GM19324 (cell line): ENCODE results near the gene STX3.

ENCODE experiments used
- ATAC-seq: cut with Tn5 transposase; IDR thresholded peaks from one replicate; pipeline ENCODE4 v1.9.1; 2021; ENCODE audit warnings: mild to moderate bottlenecking, moderate library complexity; ENCODE audit not compliant: unreplicated experiment, low FRiP score

The STX3 gene

DNA sequence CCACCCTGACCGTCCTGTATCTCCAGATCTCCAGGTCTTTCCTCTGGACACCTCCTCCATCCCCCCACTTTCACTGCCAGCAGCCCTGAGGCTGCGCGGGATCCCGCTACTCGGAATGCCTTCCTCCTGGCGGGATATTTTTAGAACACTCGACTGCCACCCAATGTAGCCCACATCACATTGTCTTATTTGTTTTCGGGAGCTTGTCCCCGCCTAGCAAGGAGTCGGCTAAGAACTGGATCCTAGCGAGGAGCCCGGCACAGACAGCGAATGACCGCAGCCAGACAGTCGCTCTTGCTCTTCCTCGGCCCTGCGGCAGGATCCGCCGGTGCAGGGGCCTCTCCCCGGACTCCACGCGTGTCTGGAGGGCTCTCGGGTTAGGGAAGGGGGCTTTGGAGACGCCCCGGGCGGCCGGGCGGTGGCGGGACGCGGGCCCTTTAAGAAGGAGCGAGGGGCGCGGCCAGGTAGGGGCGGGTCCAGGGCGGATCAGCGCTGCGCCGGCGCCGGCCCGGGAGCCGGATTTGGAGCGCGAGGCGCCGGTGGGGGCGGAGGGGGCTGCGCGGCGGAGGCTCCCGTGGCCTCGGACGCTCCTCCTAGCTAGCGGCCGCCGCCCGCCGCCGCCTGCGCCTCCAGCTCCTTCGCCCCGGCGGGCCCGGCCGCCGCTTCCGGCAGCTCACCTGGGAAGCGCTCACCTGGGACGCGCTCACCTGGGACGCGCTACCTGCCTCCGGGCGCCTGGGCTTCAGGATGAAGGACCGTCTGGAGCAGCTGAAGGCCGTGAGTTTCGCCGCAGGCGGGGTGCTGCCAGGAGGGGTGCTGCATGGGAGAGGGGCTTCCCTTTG lies at the start of gene STX3:
Gene STX3, plus strand, starts transcription at position 518 of the 842 bp plus-strand sequence. Its CDS starts 230 bp downstream, at position 748.
- ATAC-seq, result peak; percentile 77

DNA sequence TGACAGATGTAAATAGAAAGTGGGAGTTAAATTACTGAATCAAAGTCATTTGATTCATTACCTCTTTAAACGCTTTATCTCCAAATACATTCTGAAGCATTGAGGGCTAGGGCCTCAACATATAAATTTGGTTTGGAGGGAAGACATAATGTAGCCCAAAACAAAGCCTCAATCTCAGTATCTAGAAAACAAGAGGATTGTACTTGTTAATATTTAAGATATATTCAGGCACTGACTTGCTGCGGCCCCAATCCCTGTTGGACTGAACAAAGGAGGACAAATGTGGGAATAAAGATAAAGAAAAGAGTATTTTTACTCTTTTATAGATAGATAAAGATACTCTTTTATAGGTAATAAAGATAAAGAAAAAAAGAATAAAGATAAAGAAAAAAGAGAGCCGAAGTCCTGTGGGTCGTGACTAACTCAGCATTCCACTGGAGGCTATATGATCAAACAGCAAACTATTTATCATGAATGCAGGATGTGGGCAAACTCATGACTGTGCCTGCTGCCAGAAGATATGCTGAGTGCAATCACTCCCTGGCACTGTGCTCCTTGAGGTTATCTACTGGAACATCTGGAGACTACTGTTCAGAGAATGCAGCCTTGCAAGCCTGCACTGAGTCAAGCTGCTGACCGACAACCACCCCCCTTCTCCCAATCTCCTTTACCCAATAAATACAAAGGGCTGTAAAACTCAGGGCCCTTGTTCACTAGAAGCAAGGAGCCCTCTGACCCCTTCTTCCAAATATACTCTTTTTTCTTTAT lies 48.5 kb upstream of the STX3 start:
- ATAC-seq, result no peak

DNA sequence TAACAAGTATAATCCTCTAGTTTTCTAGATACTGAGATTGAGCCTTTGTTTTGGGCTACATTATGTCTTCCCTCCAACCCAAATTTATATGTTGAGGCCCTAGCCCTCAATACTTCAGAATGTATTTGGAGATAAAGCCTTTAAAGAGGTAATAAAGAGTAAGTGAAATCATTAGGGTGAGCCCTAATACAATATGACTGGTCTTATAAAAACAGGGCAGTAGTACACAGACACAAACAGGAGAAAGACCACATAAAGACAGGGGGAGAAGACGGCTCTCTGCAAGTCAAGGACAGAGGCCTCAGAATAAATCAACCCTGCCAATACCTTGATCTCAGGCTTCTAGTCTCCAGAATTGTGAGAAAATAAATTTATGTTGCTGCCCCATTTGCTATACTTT lies 47.8 kb upstream of the STX3 start:
- no peak for ATAC-seq

DNA sequence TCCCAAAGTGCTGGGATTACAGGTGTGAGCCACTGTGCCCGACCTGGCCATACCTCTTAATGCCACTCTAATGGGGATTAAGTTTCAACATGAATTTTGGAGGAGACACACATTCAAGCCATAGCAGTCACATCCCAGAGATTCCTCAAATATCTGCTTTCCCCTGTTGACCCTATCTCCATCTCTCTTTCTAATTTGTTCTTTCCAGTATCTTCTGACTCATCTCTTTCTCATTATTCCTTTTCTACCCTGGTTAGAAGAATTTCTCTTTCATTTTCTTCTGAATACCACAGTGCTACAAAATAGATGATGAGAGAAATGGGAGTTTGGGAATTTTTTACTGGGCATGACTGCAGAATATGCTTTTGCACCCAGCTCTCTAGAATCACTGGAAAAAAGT lies 46.6 kb upstream of the STX3 start:
- no peak for ATAC-seq

DNA sequence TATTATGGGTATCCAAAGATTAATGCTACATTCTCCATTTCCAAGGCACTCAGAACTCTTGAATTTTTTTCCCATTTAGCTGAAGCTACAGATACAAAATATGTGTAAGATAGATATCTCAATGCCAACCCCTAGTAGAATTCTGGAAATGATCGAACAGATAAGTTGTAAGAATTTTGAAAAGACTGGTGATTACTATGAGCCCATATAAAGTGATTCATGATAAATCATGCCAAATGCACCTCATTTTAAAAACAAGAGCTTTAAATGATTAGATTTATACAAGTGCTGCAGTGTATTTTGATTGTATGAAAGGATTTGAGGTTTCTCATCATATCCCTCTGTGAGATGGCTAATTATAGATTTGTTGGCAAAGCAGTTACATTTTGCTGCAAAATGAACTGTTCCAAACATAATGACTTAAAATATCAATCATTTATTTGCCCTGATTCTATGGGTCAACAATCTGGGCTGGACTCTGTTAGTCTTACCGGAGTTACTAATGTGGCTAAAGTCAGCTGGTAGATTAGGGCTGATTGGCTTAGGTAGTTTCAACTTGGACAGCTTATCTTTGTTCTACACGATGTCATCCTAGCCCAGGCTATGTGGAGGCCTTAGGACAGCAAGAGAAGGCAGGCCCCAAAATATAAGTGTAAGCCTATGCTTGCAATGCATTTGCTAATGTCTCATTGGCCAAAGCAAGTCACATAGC lies 44.9 kb upstream of the STX3 start:
- ATAC-seq, result no peak

DNA sequence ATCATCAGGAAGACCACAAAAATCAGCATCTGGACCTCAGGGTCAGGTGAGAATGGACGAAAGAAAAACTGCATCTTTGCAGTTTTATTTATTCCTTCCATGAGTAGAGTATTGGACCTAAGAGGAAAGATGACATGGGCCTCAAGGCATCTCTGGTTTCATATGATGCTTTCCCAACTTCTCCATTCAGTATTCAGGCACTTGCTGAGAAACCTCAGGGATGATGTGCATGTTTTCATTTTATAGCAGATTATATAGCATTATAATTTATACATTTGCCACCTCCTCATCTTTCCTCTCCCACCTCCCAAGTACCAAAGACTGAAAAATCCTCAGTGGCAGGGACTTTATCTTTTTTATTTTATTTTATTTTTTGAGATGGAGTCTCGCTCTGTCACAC lies 41.4 kb upstream of the STX3 start, which contains the start of gene OR10V1:
Gene OR10V1, minus strand, starts transcription at position 101 of the 400 bp plus-strand sequence. Its CDS starts 0 bp downstream, at position 101.
- no peak for ATAC-seq

DNA sequence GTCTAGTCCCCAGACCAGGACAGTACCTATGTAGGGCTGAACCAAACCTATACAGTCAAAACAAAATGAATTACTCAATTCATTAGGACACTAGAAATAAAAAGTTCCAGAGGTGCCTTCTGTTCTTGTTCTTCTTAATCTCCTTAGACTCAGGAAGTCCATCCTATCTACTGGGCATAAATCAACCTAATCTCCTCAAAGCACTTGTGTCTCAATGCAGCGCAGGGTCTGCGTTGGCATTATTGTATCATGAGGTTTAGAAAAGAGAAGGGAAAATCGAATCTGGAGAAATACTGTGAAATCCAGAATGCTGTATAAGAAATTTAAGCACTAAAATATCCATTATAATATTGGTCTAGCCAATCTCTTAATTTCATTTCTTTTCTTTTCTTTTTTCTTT lies 39.1 kb upstream of the STX3 start:
- ATAC-seq, result no peak

DNA sequence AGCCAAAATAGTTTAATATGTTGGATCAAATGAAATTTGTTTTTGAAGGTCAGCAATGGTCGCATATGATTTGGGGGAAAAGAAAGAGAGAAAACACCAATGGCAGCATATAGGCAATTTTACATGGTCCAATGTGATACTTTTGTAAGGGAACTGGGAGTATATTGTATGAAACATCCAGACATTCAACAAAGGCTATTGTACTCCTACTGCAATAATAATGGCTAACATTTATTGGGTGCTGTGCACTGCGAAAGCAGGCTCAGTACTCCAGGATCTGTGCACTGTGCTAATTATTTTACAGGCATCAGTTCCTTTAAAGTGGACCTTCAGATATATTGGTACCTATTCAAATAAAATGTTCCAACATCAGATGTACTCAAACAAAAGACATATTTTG lies 35.6 kb upstream of the STX3 start:
- ATAC-seq, result no peak

DNA sequence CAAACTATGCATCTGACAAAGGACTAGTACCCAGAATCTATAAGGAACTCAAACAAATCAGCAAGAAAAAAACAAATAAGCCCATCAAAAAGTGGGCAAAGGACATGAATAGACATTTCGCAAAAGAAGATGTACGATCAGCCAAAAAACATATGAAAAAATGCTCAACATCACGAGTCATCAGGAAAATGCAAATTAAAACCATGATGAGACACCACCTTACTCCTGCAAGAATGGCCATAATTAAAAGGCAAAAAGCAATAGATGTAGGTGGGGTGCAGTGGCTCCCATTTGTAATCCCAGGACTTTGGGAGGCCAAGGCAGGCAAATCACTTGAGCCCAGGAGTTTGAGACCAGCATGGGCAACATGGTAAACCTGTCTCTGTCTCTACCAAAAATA lies 31.1 kb upstream of the STX3 start:
- ATAC-seq, result no peak

DNA sequence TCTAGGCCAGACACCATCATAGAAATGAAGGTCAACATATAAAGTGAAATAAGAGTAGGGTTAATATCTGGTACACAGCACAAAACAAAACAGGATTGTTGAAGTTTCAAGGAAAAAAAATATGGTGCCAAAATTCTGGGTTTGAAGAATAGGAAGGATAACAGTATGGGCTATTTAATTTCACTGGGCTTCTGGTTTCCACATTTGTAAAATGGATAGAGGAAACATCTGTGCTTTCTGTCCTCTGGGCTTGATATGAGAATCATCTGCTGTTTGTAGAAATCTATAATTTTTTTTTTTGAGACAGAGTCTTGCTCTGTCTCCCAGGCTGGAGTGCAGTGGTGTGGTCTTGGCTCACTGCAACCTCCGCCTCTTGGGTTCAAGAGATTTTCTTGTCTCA lies 27.8 kb upstream of the STX3 start:
- ATAC-seq, result no peak

DNA sequence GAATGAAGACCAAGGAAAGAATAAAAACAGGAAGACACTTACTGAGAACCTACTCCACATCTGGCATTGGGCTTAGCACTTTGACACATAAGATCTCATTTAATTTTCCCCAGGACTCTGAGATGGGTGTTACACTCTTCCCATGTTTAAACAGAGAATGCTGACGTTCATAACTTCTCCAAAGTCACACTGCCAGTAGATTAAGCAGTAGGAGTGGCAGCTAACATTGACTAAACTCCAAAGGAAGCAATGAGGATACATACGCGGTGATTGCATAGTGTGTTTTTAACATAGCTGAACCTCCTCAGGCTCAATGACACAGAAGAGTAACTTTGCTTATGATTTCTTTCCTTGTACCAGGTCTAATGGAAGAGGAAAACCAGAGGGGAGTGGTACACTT lies 27.0 kb upstream of the STX3 start:
- no peak for ATAC-seq

DNA sequence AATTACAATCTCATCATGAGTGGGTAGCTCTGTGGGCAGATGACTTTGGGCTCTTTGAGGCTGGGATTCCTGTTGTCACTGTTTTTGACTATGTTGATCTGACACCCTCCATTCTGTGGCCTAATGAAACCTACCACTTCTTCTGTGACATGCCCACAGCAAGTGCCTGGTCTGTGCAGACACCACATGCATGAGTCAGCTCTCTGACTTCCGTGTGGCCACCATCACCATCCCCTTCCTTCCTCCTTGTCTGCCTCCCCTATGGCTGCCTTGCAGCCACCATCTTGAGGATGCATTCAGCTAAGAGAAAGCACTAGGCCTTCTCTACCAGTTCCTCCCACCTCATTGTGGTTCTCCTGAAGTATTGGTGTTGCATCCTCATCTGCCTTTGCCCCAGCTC lies 26.3 kb upstream of the STX3 start:
- ATAC-seq, result no peak

DNA sequence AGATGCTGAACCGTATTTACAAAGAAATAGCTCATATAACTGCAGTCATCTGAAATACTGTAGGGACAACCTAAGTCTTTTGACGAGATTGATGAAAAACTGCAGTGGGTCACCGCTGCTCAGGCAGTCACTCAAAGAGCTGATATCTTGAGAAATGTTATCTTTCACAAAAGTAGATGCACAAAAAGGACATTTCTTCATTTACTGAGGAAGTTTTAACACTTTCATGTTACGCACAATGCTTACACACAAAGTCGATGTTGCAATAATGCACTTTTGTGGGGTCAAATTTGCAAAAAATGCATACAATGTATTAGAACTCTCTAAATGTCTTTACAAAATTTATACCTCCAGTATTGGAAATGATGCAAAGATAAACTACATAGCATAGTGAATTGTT lies 25.3 kb upstream of the STX3 start:
- no peak for ATAC-seq

DNA sequence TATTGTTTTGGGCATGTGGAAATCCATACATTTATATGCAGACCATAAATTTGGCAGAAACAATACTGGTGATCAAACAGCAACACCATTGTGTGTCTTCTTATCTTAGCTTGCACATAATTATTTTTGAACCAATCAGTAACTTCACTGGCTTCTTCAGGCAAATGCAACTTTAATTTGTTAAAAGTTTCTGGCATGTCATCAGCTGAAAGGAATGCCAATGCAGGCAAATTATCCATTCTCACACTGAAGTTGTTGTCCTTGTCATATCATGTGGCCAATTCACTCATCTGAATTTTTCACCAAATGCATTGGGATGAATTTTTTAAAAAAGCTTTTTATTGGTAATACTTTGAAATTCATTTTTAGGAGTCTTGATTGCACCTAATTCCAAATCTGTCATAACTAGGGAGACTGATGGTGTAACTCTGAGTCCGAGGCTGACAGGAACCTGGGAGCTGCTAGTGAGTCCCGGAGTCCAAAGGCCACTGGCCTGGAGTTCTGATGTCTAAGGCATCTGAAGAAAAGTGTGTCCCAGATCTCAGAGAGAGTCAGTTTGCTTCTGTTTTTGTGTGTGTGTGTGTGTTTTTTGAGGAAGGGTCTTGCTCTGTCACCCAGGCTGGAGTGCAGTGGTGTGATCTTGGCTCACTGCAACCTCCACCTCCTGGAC lies 24.1 kb upstream of the STX3 start:
- no peak for ATAC-seq

DNA sequence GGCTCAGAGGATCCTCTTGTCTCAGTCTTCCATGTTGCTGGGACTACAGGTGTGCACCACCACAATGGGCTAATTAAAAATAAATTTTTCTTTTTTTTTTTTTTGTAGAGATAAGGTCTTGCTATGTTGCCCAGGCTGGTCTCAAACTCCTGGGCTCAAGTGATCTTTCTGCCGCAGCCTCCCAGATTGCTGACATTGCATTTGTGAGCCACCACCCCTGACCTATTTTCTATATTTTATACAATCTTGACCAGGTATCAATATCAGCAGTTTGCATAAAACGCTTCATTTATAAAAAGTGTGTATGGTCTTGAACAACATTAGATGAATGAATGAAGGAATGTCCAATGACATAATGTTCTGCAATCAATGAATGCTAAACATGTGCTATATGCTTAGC lies 9.1 kb upstream of the STX3 start:
- ATAC-seq, result no peak

DNA sequence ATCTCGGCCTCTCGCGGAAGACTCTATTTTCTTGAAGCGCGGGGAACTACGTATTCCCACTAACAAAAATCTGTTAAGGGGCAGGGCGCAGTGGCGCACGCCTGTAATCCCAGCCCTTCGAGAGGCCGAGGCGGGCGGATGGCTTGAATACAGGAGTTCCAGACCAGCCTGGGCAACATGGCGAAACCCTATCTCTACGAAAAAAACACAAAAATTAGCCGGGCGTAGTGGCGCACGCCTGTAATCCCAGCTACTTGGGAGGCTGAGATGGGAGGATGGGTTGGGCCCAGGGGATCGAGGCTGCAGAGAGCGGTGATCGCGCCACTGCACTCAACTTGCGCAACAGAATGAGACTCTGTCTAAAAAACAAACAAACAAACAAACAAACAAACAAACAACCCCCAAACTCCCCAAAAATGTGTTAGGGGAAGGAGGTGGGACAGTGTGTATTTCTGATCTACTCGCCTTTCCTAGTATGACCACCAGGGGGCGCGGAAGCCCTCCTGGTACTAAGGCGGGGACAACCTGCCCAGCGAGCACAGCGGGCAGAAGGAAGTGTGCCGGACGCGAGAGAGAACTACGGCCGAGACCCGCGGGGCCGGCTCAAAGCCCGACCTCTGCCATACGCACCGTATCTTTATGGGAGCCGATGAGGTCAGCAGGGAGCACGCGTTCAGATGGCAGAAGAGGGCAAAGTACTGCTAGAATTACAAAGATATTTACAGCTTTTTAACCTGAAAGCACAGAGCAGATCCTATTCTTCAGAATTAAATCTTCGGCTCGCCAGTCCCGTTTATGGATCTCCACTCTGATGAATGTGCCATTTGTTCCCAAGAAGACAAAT lies 1.3 kb upstream of the STX3 start:
- ATAC-seq, result peak; percentile 80

DNA sequence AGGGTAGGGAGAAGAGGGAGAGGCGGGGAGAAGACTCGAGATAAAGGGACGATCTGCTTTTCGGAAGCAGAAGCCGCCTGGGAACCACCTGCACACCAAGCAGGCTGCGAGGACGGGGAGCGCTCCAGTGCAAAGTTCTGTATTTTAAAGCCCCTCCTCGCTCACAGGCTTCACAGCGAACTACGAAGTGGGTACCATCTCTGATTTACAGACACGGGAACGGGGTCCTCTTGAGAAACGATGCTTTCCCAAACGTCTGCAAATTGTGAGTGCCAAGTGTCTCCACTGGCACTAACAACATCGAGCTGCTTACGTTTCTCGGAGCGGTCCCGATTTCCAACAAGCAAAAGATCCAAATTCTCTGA lies 700 bp upstream of the STX3 start:
- peak; percentile 5 for ATAC-seq

DNA sequence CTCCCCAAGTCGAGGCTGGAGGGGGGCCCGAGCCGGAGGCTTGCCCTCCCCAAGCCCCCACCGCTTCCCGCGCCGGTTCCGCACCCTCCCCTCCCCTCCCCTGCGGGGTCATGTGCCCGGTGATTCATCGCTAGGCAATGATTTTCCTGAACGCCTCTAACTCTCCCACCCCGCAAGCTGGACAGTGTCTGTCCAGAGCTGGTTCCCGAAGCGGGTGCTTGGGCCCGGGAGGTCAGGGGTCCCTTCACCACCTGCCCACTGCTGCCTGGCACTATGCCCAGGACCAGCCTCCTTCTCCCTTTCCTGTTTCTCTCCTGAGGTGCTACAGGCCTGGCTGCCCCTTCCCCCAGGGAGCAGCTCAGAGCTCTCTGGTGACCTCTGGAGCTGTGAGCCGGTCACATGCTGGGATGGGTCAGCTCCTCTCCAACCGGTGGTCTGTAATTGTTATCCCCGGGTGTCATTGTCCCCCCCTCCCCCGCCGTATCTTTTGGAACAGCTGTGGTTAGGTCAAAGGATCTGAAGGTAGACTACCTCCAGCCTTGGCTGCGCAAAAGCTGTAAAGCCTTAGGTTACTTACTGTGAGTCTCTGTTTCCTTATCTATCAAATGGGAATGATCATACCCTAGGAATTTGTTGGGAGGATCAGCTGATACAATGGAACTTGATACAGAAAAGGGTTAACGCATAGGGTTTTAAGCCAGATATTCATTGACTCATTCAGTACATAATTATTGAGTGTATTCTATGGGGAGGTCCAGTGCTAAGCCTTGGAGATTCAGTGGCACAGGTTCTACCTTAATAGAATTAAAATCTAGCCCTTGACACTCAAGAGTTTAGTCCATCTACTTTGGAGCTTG lies 753 bp downstream of the STX3 start:
- no peak for ATAC-seq

DNA sequence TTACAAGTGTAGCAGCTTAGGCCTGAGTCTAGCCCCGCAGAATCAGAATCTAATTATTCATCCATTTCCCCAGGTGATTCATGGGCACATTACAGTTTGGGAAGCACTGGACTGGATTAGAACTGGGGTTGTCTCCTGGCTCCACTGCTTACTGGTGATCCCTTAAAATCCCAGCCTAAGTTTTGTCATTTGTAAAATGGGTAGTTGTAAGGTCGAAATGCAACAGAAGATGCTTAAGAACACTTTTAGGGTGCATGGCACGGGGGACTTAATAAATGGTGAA lies 1.3 kb downstream of the STX3 start:
- no peak for ATAC-seq
